ENCODE measurements around the gene OR2L13. TPM values are rescaled to one million over a fixed set of nuclear protein-coding genes. Genes with fewer than 3 reads are reported as not detected.

Gene OR2L13, protein sequence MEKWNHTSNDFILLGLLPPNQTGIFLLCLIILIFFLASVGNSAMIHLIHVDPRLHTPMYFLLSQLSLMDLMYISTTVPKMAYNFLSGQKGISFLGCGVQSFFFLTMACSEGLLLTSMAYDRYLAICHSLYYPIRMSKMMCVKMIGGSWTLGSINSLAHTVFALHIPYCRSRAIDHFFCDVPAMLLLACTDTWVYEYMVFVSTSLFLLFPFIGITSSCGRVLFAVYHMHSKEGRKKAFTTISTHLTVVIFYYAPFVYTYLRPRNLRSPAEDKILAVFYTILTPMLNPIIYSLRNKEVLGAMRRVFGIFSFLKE
- under 1 TPM in 1 of 4 donors, not detected in 3; 0.87 TPM for total RNA-seq

GRCh38 chr1:248094884-248095283 is at the start of gene OR2L13:
Gene OR2L13, plus strand, starts transcription at chr1:248095184. Its CDS starts 4,192 bp downstream, at chr1:248099376.
- Histone ChIP-seq H3K9me3 (no peaks in the 10 kb centered on the region), H3K36me3 (no peaks in the 10 kb centered on the region), H3K27me3 (no peaks in the 10 kb centered on the region), H3K4me3 (no peak within 1 kb of the TSS), H3K4me1 (no peaks in the 10 kb centered on the region), H3K27ac (no peak within 1 kb of the TSS)
- TF ChIP-seq EP300 (IDR thresholded peaks at IDR 0.05): no peak
- TF ChIP-seq, protein P1, sequence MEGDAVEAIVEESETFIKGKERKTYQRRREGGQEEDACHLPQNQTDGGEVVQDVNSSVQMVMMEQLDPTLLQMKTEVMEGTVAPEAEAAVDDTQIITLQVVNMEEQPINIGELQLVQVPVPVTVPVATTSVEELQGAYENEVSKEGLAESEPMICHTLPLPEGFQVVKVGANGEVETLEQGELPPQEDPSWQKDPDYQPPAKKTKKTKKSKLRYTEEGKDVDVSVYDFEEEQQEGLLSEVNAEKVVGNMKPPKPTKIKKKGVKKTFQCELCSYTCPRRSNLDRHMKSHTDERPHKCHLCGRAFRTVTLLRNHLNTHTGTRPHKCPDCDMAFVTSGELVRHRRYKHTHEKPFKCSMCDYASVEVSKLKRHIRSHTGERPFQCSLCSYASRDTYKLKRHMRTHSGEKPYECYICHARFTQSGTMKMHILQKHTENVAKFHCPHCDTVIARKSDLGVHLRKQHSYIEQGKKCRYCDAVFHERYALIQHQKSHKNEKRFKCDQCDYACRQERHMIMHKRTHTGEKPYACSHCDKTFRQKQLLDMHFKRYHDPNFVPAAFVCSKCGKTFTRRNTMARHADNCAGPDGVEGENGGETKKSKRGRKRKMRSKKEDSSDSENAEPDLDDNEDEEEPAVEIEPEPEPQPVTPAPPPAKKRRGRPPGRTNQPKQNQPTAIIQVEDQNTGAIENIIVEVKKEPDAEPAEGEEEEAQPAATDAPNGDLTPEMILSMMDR (IDR thresholded peaks at IDR 0.05): no peak
- no peak for DNase-seq (ENCODE audit: low spot score in 2 of 2)
- WGBS, 2 donors: 50 to 63% methylated on average over 1 of the region's 1 CpG

GRCh38 chr1:248045209-248045608 is 49.8 kb upstream of the OR2L13 start:
- no peaks in the 10 kb centered on the region for H3K36me3 ChIP-seq
- WGBS, 2 donors: 70 to 75% methylated on average over 5 of the region's 5 CpGs
- no peak for TF ChIP-seq POLR2A (IDR thresholded peaks at IDR 0.05)
- TF ChIP-seq, protein P1 (IDR thresholded peaks at IDR 0.05): no peak
- no peak for TF ChIP-seq EP300 (IDR thresholded peaks at IDR 0.05)
- H3K4me1 ChIP-seq: no peaks in the 10 kb centered on the region
- no peak for DNase-seq (ENCODE audit: low spot score in 2 of 2)
- no peak overlapping the region for H3K27ac ChIP-seq
- H3K4me3 ChIP-seq: no peak overlapping the region
- H3K27me3 ChIP-seq: no peaks in the 10 kb centered on the region
- H3K9me3 ChIP-seq: peaks cover 0 to under 1% (median 0%) of the 10 kb centered on the region in 4 donors

- H3K4me3 ChIP-seq: no peak within 1 kb of the TSS
- WGBS, 2 donors: 75 to 78% methylated on average over 2 of the region's 2 CpGs
- no peak for DNase-seq (ENCODE audit: low spot score in 2 of 2)
- no peaks in the 10 kb centered on the region for H3K9me3 ChIP-seq
- no peaks in the 10 kb centered on the region for H3K4me1 ChIP-seq
- H3K36me3 ChIP-seq: no peaks in the 10 kb centered on the region
- no peaks in the 10 kb centered on the region for H3K27me3 ChIP-seq
- H3K27ac ChIP-seq: no peak within 1 kb of the TSS
- TF ChIP-seq POLR2A (IDR thresholded peaks at IDR 0.05): no peak
- TF ChIP-seq, protein P1 (IDR thresholded peaks at IDR 0.05): no peak
Observed at GRCh38 chr1:248046536-248046935, 48.4 kb upstream of the OR2L13 start, which contains the start of gene OR2L3. Gene OR2L3, plus strand, starts transcription at chr1:248046836. Its CDS starts 13,846 bp downstream, at chr1:248060682.

DNA sequence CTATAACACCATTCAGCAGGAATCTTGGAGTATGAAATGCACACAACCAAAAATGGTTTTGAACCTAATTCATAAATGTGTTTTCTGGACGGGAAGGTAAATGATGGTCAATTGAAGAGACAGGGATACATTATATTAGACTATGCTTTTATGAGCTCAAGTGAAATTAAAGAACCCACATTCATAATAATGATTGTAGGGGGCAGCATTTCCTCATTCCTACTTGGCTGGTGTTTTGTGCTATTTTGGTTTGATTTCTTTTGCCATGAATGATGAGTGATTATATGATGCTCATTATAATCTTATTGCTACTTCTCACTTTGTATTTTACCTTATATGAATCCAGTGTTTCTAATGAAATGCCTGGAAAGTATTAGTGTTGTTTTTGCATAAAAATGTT is 48.0 kb upstream of the OR2L13 start:
- H3K27ac ChIP-seq: no peak overlapping the region
- H3K27me3 ChIP-seq: no peaks in the 10 kb centered on the region
- TF ChIP-seq, protein P1 (IDR thresholded peaks at IDR 0.05): no peak
- TF ChIP-seq EP300 (IDR thresholded peaks at IDR 0.05): no peak
- no peak for TF ChIP-seq POLR2A (IDR thresholded peaks at IDR 0.05)
- H3K36me3 ChIP-seq: no peaks in the 10 kb centered on the region
- no peak for DNase-seq (ENCODE audit: low spot score in 2 of 2)
- no peaks in the 10 kb centered on the region for H3K4me1 ChIP-seq
- H3K4me3 ChIP-seq: no peak overlapping the region
- H3K9me3 ChIP-seq: no peaks in the 10 kb centered on the region
- WGBS, 2 donors: 65 to 73% methylated on average over 1 of the region's 1 CpG

- Histone ChIP-seq H3K4me1 (no peaks in the 10 kb centered on the region), H3K4me3 (no peak overlapping the region), H3K9me3 (peaks cover 0 to 10% (median 4%) of the 10 kb centered on the region in 4 donors), H3K36me3 (no peaks in the 10 kb centered on the region), H3K27ac (no peak overlapping the region), H3K27me3 (no peaks in the 10 kb centered on the region)
- TF ChIP-seq POLR2A (IDR thresholded peaks at IDR 0.05) (no peak), EP300 (IDR thresholded peaks at IDR 0.05) (no peak)
- TF ChIP-seq, protein P1 (IDR thresholded peaks at IDR 0.05): no peak
- no peak for DNase-seq (ENCODE audit: low spot score in 2 of 2)
Observed at GRCh38 chr1:248054671-248055070, 40.3 kb upstream of the OR2L13 start.

All from tibial nerve (tissue), 4 donors.